HepG2 (cell line): ENCODE results near the gene MTOR. TPM values are rescaled to one million over a fixed set of nuclear protein-coding genes. Genes with fewer than 3 reads are reported as not detected.

ENCODE experiments used
- ATAC-seq: fragments of 200-7000 bp; cut with Tn5 transposase; 3 replicates; pipeline ENCODE4 v1.9.1; 2020; ENCODE audit warnings: mild to moderate bottlenecking, moderate library complexity
- BruUV-seq: library from RNA; stranded (reverse); fragments of 400-500 nt; replicated peaks from 2 replicates; lab custom pipeline; 2021; lab: Mats Ljungman, UMichigan
- CTCF ChIA-PET: fragments of 300-600 bp; formaldehyde crosslinking; extraction: SDS; loops from one replicate; lab custom pipeline; 2021; ENCODE audit warnings: low total read pairs, inconsistent platforms, low intra/inter-chr PET ratio; lab: Yijun Ruan, JAX
- POLR2A ChIA-PET: fragments of 350-600 bp; sonication (Branson Sonifier 250); formaldehyde crosslinking; loops from one replicate; lab custom pipeline; 2020; ENCODE audit warnings: antibody characterized with exemption, inconsistent platforms; lab: Yijun Ruan, JAX
- DNase-seq: peaks from one replicate; pipeline ENCODE4 v3.0.0-alpha.2; 2015; ENCODE audit warnings: low spot score
- FAIRE-seq: peaks from 3 replicates; lab custom pipeline; 2011; peaks lifted over from hg19 to GRCh38; lab: Jason Lieb, UNC
- H2AFZ ChIP-seq: one replicate; pipeline ENCODE4 v1.6.1; 2011; ENCODE audit warnings: low read length, inconsistent platforms
- H3K27ac ChIP-seq: fragments of 300-600 bp; 3 replicates; pipeline ENCODE4 v1.8.0; 2011; ENCODE audit warnings: mixed run types, mild to moderate bottlenecking, mixed read lengths, low read length, inconsistent platforms; ENCODE audit not compliant: insufficient read depth; ENCODE audit errors: extremely low read length
- H3K27me3 ChIP-seq, 2 experiments: fragments of 200-600 bp in 1 of 2; 2 replicates in 1 of 2; 3 replicates in 1 of 2; pipeline versions ENCODE4 v1.6.0 to v1.8.0; 2011; ENCODE audit warnings: low read length in 2 of 2, mild to moderate bottlenecking in 2 of 2, moderate library complexity in 2 of 2, inconsistent platforms in 1 of 2; ENCODE audit not compliant: insufficient read depth in 2 of 2, control insufficient read depth in 1 of 2
- H3K36me3 ChIP-seq, 2 experiments: fragments of 200-600 bp in 1 of 2; replicated peaks in 1 of 2; 2 replicates in 1 of 2; 3 replicates in 1 of 2; pipeline versions ENCODE4 v1.5.1 to v1.8.0; 2011; ENCODE audit warnings: low read length in 2 of 2, inconsistent platforms in 1 of 2; ENCODE audit not compliant: insufficient read depth in 2 of 2, control insufficient read depth in 1 of 2
- H3K4me1 ChIP-seq: 2 replicates; pipeline ENCODE4 v1.5.1; 2012; ENCODE audit warnings: low read length, inconsistent platforms; ENCODE audit not compliant: insufficient read depth
- H3K4me2 ChIP-seq: 2 replicates; pipeline ENCODE4 v1.6.0; 2011; ENCODE audit warnings: low read depth, low read length, inconsistent platforms
- H3K4me3 ChIP-seq, 3 experiments: fragments of 200-600 bp in 1 of 3; sonication (generic), shearing (Covaris generic) in 1 of 3; replicated peaks in 1 of 3; 2 replicates each; pipeline ENCODE4 v1.5.1; 2011 to 2016; ENCODE audit warnings: low read length in 3 of 3, inconsistent platforms in 2 of 3, low read depth in 2 of 3, mild to moderate bottlenecking in 2 of 3, control low read depth in 1 of 3, mixed read lengths in 1 of 3; ENCODE audit not compliant: insufficient read depth in 1 of 3
- H3K79me2 ChIP-seq: one replicate; pipeline ENCODE4 v1.6.1; 2011; ENCODE audit warnings: low read length, inconsistent platforms; ENCODE audit not compliant: insufficient read depth
- H3K9ac ChIP-seq: 2 replicates; pipeline ENCODE4 v1.6.0; 2011; ENCODE audit warnings: mild to moderate bottlenecking, low read depth, low read length, inconsistent platforms; ENCODE audit not compliant: insufficient read depth
- H3K9me3 ChIP-seq: 2 replicates; pipeline ENCODE4 v1.5.1; 2012; ENCODE audit warnings: mild to moderate bottlenecking, low read length
- H4K20me1 ChIP-seq: 2 replicates; pipeline ENCODE4 v1.6.0; 2011; ENCODE audit warnings: inconsistent platforms, mild to moderate bottlenecking, low read length, moderate library complexity; ENCODE audit not compliant: insufficient read depth
- AKAP8 ChIP-seq: sonication (generic); formaldehyde crosslinking; IDR thresholded peaks from 2 replicates; pipeline ENCODE4 v1.5.1; 2020; ENCODE audit warnings: mild to moderate bottlenecking, missing genetic modification reagents
- BORCS8-MEF2B ChIP-seq: sonication (generic); formaldehyde crosslinking; IDR thresholded peaks from 2 replicates; pipeline ENCODE4 v1.8.0; 2022; ENCODE audit warnings: mild to moderate bottlenecking, missing genetic modification reagents
- E2F1 ChIP-seq: sonication (generic); formaldehyde crosslinking; IDR thresholded peaks from 2 replicates; pipeline ENCODE4 v1.5.0; 2020; ENCODE audit warnings: missing genetic modification reagents
- FOXO1 ChIP-seq: sonication (generic); formaldehyde crosslinking; IDR thresholded peaks from 2 replicates; pipeline ENCODE4 v1.4.0; 2020; ENCODE audit warnings: missing genetic modification reagents
- HCFC1 ChIP-seq: fragments of 150-350 bp; IDR thresholded peaks from 2 replicates; pipeline ENCODE4 v1.6.1; 2014; ENCODE audit warnings: low read depth, low read length
- KDM5A ChIP-seq: fragments of 200-600 bp; sonication (generic); IDR thresholded peaks from 2 replicates; pipeline ENCODE4 v1.7.0; 2018; ENCODE audit warnings: antibody characterized with exemption, mild to moderate bottlenecking, low read length, borderline replicate concordance
- MXI1 ChIP-seq: IDR thresholded peaks from 3 replicates; pipeline ENCODE4 v1.6.1; 2012; ENCODE audit warnings: low read depth, low read length, inconsistent platforms, borderline replicate concordance
- RBM39 ChIP-seq: fragments of 200-400 bp; formaldehyde crosslinking; IDR thresholded peaks from one replicate; pipeline ENCODE4 v1.6.1; 2018; ENCODE audit warnings: antibody characterized with exemption, mild to moderate bottlenecking, low read depth, low read length; ENCODE audit not compliant: poor library complexity, severe bottlenecking
- RFXAP ChIP-seq: sonication (generic); formaldehyde crosslinking; IDR thresholded peaks from 2 replicates; pipeline ENCODE4 v1.4.0; 2020; ENCODE audit warnings: missing genetic modification reagents, borderline replicate concordance
- SAFB2 ChIP-seq: sonication (generic); formaldehyde crosslinking; IDR thresholded peaks from 2 replicates; pipeline ENCODE4 v1.5.1; 2020; ENCODE audit warnings: missing genetic modification reagents, low read depth, mild to moderate bottlenecking, borderline replicate concordance
- SAP130 ChIP-seq: IDR thresholded peaks from 2 replicates; pipeline ENCODE4 v1.6.1; 2016; ENCODE audit warnings: low read depth
- ZBTB34 ChIP-seq: sonication (generic); formaldehyde crosslinking; IDR thresholded peaks from 2 replicates; pipeline ENCODE4 v1.8.0; 2022; ENCODE audit warnings: mild to moderate bottlenecking, missing genetic modification reagents
- ZFP36 ChIP-seq: fragments of 150-350 bp; IDR thresholded peaks from 2 replicates; pipeline ENCODE4 v1.6.1; 2018; ENCODE audit warnings: borderline replicate concordance, low read length, low read depth; ENCODE audit not compliant: partially characterized antibody
- ZNF253 ChIP-seq: sonication (generic); formaldehyde crosslinking; IDR thresholded peaks from 2 replicates; pipeline ENCODE4 v1.8.0; 2022; ENCODE audit warnings: mild to moderate bottlenecking, missing genetic modification reagents, borderline replicate concordance
- ZNF382 ChIP-seq: sonication (generic); formaldehyde crosslinking; IDR thresholded peaks from 2 replicates; pipeline ENCODE4 v1.5.0; 2020; ENCODE audit warnings: missing genetic modification reagents, mild to moderate bottlenecking, borderline replicate concordance
- ZNF629 ChIP-seq: sonication (generic); formaldehyde crosslinking; conservative IDR thresholded peaks from 2 replicates; pipeline ENCODE4 v1.5.0; 2020; ENCODE audit warnings: missing genetic modification reagents
- ZNF790 ChIP-seq: sonication (generic); formaldehyde crosslinking; IDR thresholded peaks from 2 replicates; pipeline ENCODE4 v1.8.0; 2022; ENCODE audit warnings: missing genetic modification reagents, mild to moderate bottlenecking, borderline replicate concordance
- ZSCAN30 ChIP-seq: sonication (generic); formaldehyde crosslinking; IDR thresholded peaks from 2 replicates; pipeline ENCODE4 v1.5.0; 2020; ENCODE audit warnings: mild to moderate bottlenecking, missing genetic modification reagents
- WGBS: methylation state at CpG from one replicate; pipeline ENCODE4 v1.1.6; 2017; ENCODE audit warnings: low lambda C conversion rate; 5-methylcytosine and 5-hydroxymethylcytosine counted together
- in situ Hi-C: cut with HindIII; loops from 2 replicates; pipeline ENCODE4 v1.10.0; 2017; ENCODE audit warnings: low pct_unique_long_range_greater_than_20kb; ENCODE audit not compliant: extremely low pct_ligation_motif_present
- intact Hi-C: fragments of 100-400 bp; cut with micrococcal nuclease; formaldehyde crosslinking; loops from one replicate; pipeline ENCODE4 v1.10.0; 2022; ENCODE audit not compliant: unreplicated experiment
- polyA plus RNA-seq, 8 experiments: library from polyadenylated mRNA; depleted of rRNA in 3 of 8; stranded (reverse) in 7 of 8; unstranded in 1 of 8; fragments of >200 nt; fragmentation: Illumina TruSeq in 4 of 8; extraction: Trizol in 4 of 8; gene quantifications; 2 replicates each; pipeline versions ENCODE4 v1.2.1 to v1.2.3, GENCODE V29; 2011 to 2016; ENCODE audit warnings: low read depth in 4 of 8, missing spikeins in 1 of 8, mixed read lengths in 1 of 8; ENCODE audit not compliant: insufficient read depth in 1 of 8
- total RNA-seq, 5 experiments: library from RNA; depleted of rRNA; stranded (reverse); fragments of >200 nt; fragmentation: Illumina TruSeq; extraction: Trizol; gene quantifications; 2 replicates each; pipeline ENCODE4 v1.2.3, GENCODE V29; 2016; ENCODE audit warnings: low read depth in 1 of 5

Gene MTOR
- total and polyA plus RNA-seq, 2 of the 13 experiments (the other 11 are each of a cell fraction or from before 2014, with no cell fraction given), result 24.6 to 34.6 TPM

- Histone ChIP-seq H3K27ac (no peak overlapping the region), H3K36me3 (peaks cover 27 to 75% of the 10 kb centered on the region in 2 experiments), H4K20me1 (no peaks in the 10 kb centered on the region), H2AFZ (no peak overlapping the region), H3K9ac (no peak overlapping the region), H3K9me3 (no peaks in the 10 kb centered on the region), H3K79me2 (no peaks in the 10 kb centered on the region), H3K4me3 (no peak overlapping the region), H3K4me1 (no peaks in the 10 kb centered on the region), H3K27me3 (no peaks in the 10 kb centered on the region), H3K4me2 (no peak overlapping the region)
- TF ChIP-seq ZBTB34 (CRISPR knock-in tag), result no peak
- no peak for TF ChIP-seq HCFC1
- TF ChIP-seq ZSCAN30, result no peak
- no peak for TF ChIP-seq SAFB2 (CRISPR knock-in tag)
- FAIRE-seq, result no peak
- DNase-seq, result no peak
- ChIA-PET POLR2A (no interaction called here), CTCF (no interaction called here)
- WGBS, result 97% methylated on average over 7 of the region's 7 CpGs
- no TSS peak for BruUV-seq
- intact Hi-C loops, result no loop called here
- in situ Hi-C loops, result no loop called here
- no peak for ATAC-seq
Observed at GRCh38 chr1:11238311-11238710, 24.0 kb downstream of the MTOR start.

GRCh38 chr1:11237356-11237755, 25.0 kb downstream of the MTOR start:
- peaks cover 28 to 73% of the 10 kb centered on the region in 2 experiments for H3K36me3 ChIP-seq
- no peaks in the 10 kb centered on the region for H3K79me2 ChIP-seq
- H3K9me3 ChIP-seq, result no peaks in the 10 kb centered on the region
- no peaks in the 10 kb centered on the region for H3K4me1 ChIP-seq
- ChIA-PET CTCF (no interaction called here), POLR2A (no interaction called here)
- intact Hi-C loops, result no loop called here
- over 99% methylated on average over 6 of the region's 6 CpGs for WGBS
- H3K9ac ChIP-seq, result no peak overlapping the region
- BruUV-seq, result no TSS peak
- in situ Hi-C loops, result no loop called here
- DNase-seq, result no peak
- no peaks in the 10 kb centered on the region for H3K27me3 ChIP-seq
- no peak overlapping the region for H3K4me3 ChIP-seq
- no peak overlapping the region for H3K4me2 ChIP-seq
- FAIRE-seq, result no peak
- no peak for ATAC-seq
- H2AFZ ChIP-seq, result no peak overlapping the region
- H3K27ac ChIP-seq, result no peak overlapping the region
- no peak for TF ChIP-seq RFXAP
- no peak for TF ChIP-seq ZNF629 (CRISPR knock-in tag)
- no peak for TF ChIP-seq ZNF253 (CRISPR knock-in tag)
- TF ChIP-seq ZNF382, result no peak
- no peak for TF ChIP-seq SAP130 (CRISPR knock-in tag)
- no peak for TF ChIP-seq E2F1
- TF ChIP-seq ZNF790, result no peak
- TF ChIP-seq RBM39, result no peak
- TF ChIP-seq ZFP36, result no peak
- no peak for TF ChIP-seq BORCS8-MEF2B (CRISPR knock-in tag)
- TF ChIP-seq MXI1, result no peak
- TF ChIP-seq FOXO1 (CRISPR knock-in tag), result no peak
- TF ChIP-seq KDM5A, result no peak
- no peak for TF ChIP-seq AKAP8 (CRISPR knock-in tag)
- H4K20me1 ChIP-seq, result no peaks in the 10 kb centered on the region
